ENCODE data around the gene MRGPRD.
A peak's percentile ranks its signal among the peaks of the same experiment; 100 is the strongest.

Gene MRGPRD

DNA sequence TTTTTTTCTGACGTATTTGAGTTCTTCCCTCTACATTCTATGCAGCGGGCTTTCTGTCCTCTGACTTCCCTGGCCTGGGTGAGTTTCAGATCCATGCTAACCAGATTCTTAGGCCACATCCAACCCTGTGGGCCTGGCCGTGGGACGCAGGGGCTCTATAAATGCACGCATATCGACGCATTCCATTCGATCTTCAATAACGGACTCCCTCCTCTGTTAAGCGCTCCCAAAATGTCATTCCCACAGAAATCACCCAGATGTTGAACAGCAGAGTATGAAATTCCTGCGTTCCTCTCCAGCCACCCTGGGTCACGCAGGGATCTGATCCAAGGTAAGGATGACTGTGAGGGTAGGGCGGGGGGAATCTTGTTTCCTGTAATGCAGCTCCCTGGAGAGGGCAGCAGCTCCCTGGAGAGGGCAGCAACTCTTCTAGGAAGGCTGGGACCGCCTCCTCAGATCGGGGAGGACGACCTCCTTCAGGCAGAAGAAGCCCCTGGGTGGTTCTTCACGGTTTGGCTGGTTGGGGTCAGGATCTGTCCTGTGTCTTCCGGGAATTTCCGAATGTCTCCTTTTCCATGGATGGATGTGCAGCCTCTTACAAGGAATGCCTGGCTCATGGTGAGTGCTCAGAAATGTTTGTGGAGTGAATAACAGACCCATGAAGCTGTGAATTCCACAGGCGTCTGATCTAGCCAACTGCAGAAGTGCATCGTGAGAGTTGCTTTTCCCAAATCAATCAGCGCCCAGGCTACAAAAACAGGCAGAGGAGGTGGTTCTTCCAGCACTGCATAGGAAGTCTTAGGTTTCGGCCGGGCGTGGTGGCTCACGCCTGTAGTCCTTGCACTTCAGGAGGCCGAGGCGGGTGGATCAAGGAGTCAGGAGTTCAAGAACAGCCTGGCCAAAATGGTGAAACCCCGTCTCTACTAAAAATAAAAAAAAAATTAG is 12.2 kb downstream of the MRGPRD start:
- no peak for DNase-seq

DNA sequence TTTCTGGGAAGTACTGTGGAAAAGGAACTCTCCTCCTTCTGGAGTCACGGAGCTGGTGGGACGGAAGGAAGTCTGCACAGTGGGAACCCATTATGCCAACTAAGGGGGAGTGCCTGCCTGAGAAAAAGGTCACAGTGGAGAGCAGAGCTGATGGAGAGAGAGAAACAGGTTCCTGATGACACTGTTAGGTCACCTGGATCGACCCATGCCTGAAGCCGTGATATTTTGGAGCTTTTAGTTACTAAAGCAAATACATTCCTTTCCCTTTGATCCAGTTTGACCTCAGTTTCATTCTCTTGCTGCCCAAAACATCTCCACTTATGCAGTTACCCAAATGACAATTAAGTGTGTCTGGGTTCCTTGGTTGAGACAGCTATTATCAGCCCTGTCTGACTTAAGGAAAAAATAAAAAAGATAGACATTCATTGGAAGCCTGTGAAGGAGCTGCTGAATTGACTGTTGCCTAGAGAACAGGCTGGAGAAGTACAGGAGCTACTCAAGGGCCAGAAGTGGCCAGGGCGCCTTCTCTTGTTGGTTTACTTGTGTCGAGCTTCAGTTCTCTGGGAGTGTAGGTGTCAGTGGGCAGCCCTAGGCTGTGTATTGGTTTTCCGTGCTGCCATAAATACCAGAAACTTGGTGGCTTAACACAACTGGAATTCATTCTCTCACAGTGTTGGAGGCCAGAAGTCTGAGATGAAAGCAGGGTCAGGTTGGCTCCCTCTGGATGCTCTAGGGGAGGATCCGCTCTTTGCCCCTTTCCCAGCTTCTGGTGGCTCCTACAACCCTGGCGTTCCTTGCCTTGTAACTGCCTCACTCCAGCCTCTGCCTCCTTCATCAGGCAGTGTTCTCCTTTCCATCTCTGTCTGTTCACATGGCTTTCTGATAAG is 13.6 kb downstream of the MRGPRD start:
- DNase-seq = no peak

DNA sequence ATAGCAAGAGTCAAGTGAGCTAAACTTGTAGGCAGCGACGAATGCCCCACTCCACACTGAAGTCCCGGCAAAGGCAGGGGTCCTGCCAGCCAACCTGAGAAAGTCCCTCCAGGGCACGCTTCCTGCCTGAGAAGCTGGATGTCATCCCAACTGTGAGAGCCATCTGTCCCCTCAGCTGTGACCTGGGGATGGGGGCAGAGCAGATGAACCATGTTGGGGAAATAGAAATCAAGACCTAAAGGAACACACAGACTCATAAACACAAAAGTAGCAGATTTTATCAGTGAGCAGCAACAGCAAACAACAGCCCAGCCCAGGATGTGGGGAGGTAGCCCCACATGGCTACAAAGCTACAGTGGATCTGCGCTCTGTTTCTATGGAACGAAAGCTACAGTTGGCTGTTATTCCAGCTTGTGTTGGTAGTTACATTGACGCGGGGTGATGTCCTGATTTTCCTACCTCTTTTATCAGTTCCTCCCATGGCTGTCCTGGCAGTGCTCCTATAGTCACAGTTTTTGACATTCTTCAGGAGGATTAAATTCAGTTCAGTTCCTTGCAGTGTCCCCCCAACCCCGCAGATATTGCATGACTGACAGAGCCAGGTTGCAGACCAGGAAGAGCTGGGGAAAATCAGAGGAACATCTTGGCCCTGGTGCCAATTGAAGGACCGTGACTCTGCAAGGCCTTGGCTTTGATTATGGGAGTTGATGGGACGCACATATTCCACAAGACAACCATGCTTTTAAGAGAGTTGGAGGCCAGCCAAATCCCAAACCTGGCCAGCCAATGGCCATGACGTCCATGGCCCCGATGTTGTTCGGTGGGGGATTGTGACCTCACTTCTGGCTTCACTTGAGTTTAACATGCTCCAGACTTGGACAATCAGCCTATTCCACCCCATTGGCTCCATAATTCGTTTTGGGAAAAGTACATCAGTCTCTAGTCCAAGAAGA is 14.6 kb downstream of the MRGPRD start:
- DNase-seq = peak; percentile 54

DNA sequence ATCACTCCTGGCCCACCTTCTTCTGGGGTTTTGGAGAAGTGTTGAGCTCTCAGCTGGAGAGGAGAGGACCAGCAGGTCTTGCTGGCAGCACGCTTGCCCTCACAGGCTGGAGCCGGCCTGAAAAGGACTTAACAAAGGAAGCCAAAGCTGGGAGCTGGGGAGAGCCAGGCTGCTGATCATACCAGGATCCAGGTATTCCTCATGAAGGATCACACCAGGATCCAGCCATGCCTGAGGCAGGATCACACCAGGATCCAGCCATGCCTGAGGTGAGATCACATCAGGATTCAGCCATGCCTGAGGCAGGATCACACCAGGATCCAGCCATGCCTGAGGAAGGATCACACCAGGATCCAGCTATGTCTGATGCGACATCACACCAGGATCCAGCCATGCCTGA is 17.0 kb downstream of the MRGPRD start:
- DNase-seq = no peak

DNA sequence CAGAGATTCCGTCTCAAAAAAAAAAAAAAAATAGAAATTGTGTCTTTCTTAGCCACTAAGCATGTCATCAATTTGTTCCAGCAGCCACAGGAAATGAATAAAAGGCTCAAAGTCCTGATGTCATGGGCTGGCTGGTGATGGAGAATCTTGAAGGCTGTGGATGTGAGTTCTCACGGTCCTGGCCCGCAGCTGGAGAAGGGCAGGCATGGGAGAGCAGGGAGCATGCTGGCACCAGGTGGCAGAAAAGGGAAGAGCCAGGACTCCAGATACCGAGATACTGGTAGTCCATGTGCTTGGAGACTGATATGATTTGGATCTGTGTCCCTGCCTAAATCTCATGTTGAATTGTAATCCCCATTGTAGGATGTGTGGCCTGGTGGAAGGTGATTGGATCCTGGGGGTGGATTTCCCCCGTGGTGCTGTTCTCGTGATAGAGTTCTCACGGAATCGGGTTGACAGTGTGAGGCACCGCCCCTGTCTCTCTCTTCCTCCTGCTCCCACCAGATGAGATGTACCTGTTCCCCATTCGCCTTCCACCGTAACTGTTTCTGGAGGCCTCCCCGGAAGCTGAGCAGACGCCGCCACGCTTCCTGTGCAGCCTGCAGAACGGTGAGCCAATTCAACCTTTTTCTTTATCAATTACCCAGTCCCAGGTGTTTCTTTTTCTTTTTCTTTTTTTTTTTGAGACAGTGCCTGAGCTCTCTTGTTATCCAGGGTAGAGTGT is 18.1 kb downstream of the MRGPRD start:
- no peak for DNase-seq

DNA sequence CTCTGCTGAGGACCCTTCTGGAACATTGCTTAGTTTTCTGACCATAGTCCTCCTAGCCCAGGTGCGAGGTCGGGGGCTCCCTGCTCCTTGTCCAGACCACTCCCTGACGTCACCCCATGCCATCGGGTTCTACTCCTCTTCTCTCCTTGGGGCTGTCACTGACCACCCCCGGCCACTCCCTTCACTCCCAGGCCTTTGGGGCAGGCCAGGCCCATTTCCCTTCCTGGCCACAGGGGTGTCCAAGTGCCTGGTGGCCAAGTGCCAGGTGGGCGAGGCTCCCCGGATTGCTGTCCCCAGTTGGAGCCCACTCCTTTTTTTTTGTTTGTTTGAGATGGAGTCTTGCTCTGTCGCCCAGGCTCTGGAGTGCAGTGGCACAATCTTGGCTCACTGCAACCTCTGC is 19.5 kb downstream of the MRGPRD start:
- DNase-seq = no peak

DNA sequence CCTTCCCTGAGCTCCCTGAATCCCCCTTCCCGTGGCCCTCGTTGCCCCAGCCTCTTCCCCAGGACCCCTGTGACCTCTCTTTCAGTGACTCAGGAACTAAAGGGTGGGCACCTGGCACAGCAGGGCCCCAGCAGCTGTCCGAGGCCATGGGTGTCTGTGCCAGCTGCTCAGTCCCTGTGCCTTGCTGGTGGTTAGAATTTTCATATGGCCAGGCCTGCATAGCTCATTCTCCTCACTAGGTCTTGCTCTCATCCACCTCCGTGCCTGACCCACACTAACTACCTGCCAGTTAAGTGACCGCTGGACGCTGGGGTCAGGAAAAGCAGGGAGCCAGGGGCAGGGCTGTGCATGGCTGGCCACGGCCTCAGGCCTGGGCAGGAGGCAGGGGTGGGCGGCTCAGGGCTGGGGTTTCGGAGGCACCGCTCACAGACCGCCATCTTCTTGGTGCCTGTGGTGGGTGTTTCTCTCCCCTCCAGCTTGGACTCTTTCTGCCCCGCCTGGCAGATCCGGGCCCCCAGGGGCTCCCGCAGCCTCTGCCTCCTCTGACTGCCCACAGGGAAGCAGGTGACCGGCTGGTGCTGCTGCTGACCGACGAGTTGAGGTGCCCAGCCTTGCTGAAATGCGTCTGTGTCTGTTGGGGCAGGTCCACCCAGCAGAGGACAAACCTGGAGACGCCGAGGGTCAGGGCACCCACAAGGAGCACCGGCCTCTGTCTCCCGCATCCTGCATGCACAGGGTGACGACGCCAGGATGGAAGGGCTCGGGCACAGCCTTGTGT is 20.3 kb downstream of the MRGPRD start:
- DNase-seq = no peak

DNA sequence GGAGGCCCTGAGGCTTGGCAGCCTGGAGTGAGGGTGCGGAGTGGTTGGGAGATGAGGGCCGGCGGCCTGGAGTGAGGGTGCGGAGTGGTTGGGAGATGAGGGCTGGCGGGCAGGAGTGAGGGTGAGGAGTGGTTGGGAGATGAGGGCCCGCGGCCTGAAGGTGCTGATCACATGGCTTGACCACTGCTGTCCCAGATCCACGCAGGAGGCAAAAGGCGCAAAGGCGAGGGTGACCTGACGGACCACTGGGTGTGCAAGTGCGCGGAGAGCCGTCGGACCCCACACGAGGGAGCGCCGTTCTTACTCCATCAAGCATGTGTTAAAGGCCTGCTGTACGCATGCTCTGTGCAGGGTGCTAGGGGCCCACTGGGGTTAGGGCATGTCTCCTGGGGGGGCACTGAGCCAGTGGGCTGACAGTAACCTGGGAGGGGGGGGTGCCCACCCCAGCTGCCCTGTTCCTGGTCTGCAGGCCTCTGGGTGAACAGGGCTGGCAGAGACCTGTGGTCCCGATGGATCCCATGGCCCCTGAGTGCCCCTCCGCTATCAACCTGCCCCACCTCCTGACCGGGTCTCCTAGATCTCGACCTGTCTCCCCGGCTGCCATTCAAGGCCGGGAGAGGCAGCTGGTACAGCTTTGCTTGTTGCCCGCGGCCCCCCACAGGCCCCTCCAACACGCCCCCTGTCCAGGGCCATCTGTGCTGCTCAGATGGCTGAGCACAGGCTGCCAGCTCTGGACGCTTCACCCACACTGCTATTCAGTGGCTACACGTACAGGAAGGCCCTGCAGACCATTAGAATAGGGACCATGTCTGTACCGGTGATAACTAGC is 21.1 kb downstream of the MRGPRD start:
- DNase-seq = no peak

DNA sequence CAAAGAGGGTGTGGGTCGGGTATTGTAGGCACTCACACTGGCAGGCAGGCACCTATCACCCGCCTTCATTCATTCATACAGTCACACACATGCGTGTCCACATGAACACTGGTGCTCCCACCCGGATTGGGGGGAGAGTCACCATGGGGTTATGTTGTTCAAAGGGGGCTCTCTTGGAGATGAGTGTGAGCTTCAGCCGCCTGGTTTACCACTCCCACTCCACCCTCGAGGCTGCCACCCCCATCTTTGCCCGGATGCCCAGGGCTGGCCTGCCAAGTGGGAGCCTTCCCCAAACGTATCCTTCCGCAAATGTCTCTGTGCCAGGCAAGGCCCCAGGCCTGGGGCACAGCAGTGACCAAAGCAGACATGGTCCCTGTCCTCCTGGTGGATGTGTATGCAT is 22.6 kb downstream of the MRGPRD start:
- DNase-seq = no peak

DNA sequence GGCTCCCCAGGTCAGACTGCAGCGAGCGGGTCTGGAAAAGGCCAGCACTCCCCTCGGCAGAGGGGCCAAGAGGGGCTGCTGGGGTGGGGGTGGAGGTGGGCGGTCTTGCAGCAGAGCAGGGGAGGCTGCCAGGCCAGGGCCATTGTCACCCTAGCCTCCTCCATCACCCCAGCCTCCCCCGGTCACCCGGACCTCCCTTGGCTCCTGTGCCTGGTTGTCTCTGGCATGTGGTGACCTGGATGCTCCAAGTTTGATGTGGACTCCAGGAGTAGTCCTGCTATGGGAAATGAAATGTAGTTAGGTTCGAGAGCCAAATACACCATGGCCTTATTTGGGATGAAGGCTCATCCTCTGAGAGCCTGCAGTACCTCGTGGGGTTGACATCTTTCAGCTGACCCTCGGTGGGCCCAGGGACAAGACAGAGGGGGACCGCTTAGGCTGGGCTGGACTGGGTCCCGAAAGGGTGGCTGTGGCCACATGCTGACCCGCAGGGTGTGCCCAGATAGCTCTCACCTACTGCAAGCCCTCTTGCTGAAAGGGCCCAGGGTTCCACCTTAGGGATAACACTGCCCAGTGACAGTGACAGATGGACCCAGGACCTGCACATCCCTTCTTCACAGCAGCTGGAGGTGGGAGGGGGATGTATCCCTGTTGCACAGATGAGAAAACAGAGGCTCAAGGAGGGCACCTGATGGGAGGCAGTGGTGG is 24.1 kb downstream of the MRGPRD start:
- no peak for DNase-seq

DNA sequence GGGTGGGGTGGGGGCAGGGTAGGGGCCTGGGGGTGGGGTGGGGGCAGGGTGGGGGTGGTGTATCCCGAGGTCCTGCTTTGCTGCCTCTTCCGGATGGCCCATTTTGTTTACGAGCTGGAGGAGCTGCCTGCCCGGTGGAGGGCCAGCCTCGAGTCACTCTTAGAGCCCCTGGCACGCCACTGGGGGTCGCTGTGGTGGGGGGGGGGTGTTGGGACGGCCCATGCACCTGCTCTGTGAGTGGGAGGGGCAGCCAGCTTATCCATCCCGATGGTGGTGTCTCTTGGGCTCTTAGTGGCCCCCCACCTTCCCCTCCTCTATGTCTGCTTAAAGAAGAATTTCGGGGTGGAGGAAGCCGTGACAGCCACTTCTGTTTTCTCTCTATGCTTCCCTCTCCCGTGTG is 24.6 kb downstream of the MRGPRD start:
- no peak for DNase-seq

DNA sequence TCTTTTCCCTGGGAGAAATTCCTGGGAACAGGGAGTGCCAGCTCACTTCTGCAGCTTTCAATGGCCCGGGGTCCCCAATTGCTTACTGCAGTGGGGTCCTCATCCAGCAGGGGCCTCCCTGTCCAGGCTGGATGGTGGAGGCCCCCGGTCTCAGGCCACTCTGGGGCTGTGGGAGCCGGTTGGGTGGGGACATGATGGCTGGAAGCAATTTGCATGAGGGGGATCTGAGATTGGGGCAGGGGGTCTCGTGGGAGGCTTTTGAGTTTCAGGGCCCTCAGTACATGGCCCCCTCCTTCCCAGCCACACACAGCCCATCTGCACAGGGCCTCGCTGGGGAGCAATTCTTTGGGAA is 25.2 kb downstream of the MRGPRD start:
- DNase-seq = no peak

DNA sequence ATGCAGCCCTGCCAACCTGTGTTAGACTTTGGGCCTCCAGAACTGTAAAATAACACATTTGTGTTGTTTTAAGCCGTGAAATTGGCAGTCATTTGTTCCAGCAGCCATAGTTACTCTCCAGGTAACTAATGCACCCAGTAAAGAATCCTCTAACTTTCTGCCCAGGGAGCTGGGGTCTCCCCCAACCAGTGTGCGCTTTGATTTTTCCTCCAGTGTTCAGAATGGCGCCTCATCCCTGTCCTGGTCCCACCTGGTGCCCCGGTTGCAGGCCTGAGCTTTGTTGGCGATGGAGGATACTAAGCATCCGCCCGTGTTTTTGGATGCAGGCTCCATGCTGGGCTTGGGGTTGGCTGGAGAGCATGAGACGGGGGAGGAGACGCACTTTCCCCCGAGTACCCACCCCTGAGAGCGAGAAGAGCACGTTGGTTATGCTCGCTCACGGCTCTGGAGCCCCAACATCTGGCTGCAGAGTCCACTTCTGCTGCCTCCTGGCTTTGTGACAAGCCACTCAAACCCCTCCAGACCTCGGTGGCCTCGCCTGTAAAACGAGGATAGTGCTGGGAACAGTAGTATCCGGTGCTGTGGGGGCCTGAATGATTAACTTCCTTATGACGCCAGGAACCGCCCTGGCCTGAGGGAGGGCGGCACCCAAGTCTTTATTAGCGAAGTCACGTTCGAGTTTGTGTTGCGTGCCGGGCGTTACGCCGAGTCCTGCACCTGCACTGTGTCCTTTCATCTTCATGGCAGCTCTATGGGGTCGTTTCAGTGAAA is 25.8 kb downstream of the MRGPRD start:
- no peak for DNase-seq

DNA sequence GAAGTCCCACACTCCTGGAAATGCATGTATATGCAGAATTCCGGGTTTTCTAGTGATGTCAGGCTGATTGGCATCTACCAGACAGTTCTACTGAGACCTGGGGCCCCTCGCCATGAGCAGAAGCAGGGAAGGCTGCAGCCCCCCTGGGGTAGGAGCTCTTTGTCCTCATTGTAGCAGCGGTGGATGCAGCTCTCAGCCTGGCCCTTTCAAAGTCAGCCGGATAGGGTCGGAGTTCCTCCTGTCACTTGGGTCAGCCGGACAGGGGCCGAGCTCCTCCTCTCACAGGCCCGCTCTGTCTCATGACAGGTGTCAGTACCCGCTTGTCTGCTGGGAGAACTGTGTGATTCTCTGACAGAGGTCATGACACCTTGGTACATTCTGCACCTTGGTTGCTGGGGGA is 30.0 kb downstream of the MRGPRD start:
- DNase-seq = no peak

DNA sequence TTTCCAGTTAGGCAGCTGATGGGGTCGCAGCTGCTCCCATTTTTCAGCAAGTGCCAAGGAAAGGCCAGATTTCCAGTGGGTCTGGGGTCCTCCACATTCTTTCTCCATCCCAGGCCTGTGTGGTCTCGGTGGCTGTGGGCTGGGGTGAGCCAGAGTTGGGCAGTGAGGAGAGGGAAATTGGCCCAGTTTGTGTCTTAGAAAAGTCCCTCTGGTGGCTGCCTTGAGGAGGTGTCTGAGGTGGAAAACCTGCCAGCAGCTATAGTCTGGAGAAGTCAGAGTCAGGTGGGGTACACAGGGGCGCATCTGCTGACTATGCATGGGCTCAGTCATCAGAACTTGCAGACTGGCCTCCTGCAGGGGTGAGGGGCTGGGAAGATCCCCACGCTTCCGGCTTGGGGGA is 30.5 kb downstream of the MRGPRD start:
- DNase-seq = no peak

DNA sequence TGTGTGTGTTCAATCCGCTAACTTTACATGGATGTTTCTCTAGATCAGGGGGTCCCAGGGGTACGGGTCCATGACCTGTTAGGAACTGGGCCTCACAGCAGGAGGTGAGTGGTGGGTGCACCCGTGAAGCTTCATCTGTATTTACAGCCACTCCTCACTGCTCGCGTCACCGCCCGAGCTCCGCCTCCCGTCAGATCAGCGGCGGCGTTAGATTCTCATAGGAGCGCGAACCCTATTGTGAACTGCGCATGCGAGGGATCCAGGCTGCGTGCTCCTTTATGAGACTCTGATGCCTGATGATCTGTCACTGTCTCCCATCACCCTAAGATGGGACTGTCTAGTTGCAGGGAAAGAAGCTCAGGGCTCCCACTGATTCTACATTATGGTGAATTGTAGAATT is 31.9 kb downstream of the MRGPRD start:
- DNase-seq = no peak

DNA sequence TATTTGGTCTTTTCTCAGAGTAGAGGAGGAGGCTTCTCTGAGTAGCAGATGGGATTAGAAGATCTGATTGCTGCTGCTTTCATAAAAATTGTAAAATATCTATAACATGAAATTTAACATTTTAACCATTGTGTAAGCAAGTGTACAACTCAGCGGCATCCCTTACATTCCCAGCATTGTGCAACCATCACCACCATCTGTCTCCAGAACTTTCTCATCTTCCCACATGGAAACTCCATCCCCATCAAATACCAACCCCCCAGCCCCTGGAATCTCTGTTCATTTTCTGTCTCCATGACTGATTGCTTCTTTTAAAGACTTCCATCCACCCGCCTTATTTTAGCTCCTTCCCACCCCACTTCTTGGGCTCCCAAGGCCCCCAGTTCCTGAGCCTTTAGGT is 32.3 kb downstream of the MRGPRD start:
- no peak for DNase-seq

DNA sequence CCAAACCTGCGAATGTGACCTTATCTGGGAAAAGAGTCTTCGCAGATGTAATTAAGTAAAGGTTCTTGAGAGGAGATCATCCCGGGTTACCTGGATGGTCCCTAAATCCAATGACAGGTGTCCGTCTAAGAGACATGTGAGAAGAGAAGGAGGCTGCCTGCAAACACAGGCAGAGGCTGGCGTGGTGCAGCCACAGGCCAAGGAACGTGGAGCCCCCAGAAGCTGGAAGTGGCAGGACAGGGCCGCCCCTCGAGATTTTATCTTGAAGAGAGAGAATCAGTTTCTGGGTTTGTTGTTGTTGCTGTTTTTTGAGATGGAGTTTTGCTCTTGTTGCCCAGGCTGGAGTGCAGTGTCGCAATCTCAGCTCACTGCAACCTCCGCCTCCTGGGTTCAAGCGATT is 33.6 kb downstream of the MRGPRD start:
- DNase-seq = no peak

Measured in NCI-H1694 treated with DMSO at 0.1 percent for 48 hours (cell line).